CD4-positive, alpha-beta T cell treated with Interleukin-12 subunit alpha and Interleukin-12 subunit beta, for 1 hour (primary cell): ENCODE measurements around the gene DLD.
A peak's percentile ranks its signal among the peaks of the same experiment; 100 is the strongest.
"Not testable (repeated sequence)": the region's sequence is repeated elsewhere in the genome, so short reads cannot be mapped to it uniquely, and the experiment has no call there.

Experiments used
- DNase-seq: peaks from one replicate; pipeline ENCODE4 v3.0.0-alpha.2; 2020

The DLD gene, protein sequence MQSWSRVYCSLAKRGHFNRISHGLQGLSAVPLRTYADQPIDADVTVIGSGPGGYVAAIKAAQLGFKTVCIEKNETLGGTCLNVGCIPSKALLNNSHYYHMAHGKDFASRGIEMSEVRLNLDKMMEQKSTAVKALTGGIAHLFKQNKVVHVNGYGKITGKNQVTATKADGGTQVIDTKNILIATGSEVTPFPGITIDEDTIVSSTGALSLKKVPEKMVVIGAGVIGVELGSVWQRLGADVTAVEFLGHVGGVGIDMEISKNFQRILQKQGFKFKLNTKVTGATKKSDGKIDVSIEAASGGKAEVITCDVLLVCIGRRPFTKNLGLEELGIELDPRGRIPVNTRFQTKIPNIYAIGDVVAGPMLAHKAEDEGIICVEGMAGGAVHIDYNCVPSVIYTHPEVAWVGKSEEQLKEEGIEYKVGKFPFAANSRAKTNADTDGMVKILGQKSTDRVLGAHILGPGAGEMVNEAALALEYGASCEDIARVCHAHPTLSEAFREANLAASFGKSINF

GRCh38 chr7:107890962-107891635 is at the start of gene DLD:
Gene DLD, plus strand, starts transcription at chr7:107891183. Its CDS starts 68 bp downstream, at chr7:107891251.
- peak; percentile 93 for DNase-seq

- no peak for DNase-seq
These were observed 48.8 kb upstream of the DLD start for GRCh38 chr7:107842213-107842612.

- DNase-seq, result no peak
These were observed 47.8 kb upstream of the DLD start for GRCh38 chr7:107843184-107843583.

- no peak for DNase-seq
These were observed 44.7 kb upstream of the DLD start for GRCh38 chr7:107846324-107846723.

DNA sequence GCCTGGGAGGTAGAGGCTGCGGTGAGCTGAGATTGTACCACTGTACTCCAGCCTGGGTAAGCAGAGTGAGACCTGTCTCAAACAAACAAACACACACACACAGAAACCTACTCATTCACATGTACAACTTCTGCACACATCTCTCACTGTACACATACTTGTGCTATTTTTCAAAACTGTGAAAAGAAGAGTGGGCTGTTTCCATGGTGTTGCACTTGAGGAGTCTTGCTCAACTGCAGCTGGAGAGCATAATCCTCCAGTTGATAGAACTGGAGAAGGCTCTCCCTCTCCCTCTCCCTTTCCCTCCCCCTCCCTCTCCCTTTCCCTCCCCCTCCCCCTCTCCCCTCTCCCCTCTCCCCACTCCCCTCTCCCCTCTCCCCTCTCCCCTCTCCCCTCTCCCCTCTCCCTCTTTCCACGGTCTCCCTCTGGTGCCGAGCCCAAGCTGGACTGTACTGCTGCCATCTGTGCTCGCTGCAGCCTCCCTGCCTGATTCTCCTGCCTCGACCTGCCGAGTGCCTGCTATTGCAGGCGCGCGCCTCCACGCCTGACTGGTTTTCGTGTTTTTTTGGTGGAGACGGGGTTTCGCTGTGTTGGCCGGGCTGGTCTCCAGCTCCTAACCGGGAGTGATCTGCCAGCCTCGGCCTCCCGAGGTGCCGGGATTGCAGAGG is 43.7 kb upstream of the DLD start:
- no peak for DNase-seq

DNA sequence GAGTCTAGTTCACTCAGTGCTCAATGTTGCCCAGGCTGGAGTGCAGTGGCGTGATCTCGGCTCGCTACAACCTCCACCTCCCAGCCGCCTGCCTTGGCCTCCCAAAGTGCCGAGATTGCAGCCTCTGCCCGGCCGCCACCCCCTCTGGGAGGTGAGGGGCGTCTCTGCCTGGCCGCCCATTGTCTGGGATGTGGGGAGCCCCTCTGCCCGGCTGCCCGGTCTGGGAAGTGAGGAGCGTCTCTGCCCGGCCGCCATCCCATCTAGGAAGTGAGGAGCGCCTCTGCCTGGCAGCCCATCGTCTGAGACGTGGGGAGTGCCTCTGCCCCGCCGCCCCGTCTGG is 43.2 kb upstream of the DLD start:
- not testable (repeated sequence) for DNase-seq

- not testable (repeated sequence) for DNase-seq
These were observed 42.8 kb upstream of the DLD start for GRCh38 chr7:107848211-107848610.

- no peak for DNase-seq
These were observed 40.8 kb upstream of the DLD start for GRCh38 chr7:107850216-107850615.

DNA sequence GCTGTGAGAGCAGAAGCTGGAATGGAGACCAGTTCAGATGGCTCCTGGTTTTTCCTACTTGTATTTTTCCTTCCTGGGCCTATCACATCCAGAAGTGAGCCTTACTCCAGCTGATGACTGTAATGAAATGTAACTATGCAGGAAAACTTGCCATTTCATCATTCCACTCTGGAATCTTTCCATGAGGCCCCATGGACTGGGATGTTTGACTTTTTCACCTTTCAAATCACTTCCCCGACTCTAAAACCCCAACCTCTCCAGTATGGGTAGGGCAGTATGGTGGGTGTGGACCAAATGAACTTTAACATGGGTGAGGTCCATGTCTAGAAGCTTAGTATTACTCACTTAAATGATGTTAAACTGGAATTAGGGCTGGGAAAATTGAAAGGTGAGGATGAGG is 40.3 kb upstream of the DLD start:
- DNase-seq, result no peak

DNA sequence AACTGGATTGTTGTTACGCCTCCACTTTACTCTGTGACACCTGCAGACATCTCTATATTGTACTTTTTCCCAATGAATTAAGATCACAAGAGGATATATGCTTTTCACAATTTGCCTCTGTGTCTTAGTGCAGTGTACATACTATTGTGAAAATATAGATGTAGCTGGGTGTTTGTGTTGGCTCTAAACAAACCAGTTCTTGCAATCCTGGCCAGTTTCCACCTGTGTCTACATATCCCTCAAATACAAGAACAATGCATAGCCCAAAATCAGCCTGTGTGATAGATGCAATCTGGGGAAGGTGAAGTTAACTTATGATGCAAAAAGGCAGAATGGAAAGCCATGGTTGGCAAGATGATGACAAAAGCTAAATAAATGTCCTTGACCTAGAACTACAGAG is 36.5 kb upstream of the DLD start:
- no peak for DNase-seq

- no peak for DNase-seq
These were observed 36.0 kb upstream of the DLD start for GRCh38 chr7:107854989-107855388.

DNA sequence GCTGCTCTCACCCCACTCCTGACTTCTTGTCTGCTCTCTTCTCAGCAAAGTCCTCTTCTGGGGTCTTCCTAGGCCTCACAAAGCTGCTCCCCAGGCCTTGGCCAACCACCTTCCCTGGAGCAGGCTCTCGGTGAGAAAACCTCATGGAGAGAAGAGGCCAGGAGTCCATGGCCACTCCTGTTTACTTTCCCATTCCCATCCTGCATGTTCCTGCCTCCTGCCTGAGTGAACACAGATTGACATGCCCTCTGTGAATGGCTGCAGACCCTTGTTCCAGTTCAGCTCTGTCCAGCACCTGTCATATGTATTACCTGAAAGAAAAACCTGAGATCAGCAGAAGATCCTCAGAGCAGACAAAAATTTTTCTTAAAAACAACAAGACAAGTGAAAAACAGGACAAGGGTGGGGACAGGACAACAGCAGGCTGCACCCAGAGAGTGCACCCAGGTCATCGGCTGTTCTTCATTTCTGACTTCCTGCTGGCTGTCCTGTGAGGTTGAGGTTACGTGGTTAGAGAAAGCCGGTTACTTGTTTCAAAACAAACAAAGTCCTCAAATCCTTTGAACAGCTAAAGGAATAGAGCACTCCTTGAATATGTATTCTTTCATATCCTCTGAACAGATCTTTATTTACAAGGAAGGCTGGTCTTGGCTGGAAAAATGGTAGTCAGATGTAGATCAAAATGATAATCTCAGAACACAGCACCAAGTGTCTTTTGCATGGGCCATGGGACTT is 34.0 kb upstream of the DLD start:
- peak; percentile 40 for DNase-seq

DNA sequence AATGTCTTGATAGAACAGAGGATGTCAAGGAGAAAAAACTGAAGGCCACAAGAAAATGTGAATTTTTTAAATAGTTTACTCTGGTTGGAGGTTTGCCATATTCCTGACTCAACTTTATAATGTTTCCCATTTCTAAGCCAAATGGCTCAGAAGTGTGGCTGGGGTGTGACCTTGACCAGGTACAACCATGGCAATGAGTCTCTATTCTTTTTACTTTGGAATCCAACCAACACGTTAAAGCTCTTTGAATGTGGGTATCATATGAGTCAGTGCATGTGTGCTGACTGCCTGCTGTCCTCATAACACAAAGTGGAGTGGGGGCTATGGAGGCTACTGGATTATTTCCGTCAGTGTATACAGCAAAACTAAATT is 33.5 kb upstream of the DLD start:
- no peak for DNase-seq

DNA sequence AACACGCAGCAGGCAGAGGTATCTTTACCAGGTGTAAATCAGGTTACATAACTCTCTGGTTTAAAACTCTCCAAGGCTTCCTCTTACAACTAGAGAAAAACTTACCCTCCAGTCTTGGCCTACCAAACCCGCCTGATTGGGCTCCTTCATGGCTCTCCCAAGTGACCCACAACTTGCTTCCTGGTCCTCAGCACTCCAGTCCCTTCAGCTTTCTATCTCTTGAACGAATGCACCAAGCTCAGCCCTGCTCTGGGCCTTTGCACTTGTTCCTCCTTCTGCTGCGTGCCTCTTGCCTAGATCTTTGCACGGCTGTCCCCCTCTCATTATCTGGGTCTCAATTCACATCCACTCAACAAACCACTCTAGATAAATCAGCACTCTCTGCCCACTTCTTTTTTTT is 32.7 kb upstream of the DLD start:
- DNase-seq, result no peak

DNA sequence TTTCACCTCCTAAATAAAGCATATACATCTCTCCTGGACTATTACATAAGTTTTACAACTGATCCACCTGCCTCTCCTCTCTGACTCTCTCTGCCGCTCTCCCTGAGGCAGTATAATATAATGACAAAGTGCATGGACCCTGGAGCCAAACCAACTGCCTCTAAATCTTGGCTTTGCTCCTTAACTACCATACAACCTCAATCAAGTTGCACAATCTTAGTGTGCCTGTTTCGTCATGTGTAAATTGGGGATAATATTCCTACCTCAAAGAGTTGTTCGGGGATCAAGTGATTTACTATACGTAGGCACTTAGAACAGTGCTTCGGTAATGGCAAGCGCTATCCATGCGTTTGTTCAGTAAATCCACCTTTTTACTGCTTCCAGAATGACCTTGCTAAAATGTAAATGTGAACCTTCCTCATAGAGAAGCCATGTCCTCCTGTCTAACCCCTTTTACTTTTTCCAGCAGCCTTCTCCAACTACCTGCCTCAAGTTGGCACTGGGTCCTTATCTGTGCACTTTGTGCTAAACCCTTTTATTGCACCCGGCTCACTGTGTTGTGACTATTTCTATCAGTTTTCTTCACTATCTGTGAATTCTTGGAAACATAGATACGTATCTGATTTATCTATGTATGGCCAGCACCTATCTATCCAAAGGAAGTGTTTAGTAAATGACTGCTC is 30.6 kb upstream of the DLD start:
- DNase-seq, result no peak

- no peak for DNase-seq
These were observed 29.9 kb upstream of the DLD start for GRCh38 chr7:107860981-107861652.

- no peak for DNase-seq
These were observed 24.8 kb upstream of the DLD start for GRCh38 chr7:107865956-107866775.

DNA sequence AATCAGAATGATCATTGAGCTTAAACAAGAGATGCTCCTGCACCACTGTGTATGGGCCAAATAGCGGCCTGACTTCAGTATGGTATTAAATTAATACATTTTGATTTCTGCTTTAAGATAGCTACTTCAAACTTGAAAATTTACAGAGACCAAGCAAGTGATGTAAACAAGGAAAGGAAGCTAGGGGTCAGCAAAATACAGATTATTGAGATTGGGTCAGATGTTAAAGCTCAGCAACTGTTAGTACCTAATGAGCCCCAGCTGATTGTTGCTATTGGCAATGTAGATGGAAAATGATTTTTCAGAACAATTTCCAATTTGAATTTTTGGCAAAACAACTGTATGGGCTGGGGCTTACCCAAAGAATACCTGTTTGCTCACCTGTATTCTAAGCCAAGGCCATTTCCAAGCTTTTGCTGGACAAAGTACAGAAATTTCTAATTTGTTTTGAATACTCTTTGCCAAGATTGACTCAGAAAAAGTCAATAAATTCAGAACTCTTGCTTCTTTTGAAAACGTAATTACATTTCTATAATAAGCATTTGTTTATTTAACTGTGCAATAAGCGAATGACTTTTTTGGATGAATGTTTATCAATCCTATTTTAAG is 23.0 kb upstream of the DLD start:
- DNase-seq, result no peak

- no peak for DNase-seq
These were observed 20.5 kb upstream of the DLD start for GRCh38 chr7:107870427-107871000.

DNA sequence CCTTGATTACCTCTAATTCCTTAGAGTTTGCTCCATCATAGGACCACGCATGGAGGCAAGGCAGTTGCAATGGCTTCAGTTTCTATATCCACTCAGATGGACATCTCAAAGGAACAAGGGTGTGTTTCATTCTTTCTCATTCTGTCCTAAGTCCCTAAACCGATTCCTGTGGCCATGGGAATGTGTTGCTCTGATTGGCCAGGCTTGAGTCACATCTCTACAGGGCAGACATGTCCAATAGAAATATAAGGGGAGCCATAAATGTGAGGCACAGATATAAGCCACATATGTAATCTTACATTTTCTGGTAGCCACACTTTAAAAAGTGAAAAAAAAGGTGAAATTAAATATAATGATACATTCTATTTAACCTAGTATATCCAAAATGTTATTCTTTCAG is 16.9 kb upstream of the DLD start:
- no peak for DNase-seq
